PC-3 (cell line): ENCODE results near the gene CIZ1. TPM values are rescaled to one million over a fixed set of nuclear protein-coding genes. Genes with fewer than 3 reads are reported as not detected.

Experiments
- ATAC-seq: fragments of 200-7000 bp; cut with Tn5 transposase; 2 replicates; pipeline ENCODE4 v1.9.1; 2020; ENCODE audit warnings: mild to moderate bottlenecking, moderate library complexity
- BruUV-seq: library from RNA; stranded (reverse); fragments of 400-500 nt; replicated peaks from 2 replicates; lab custom pipeline; 2021; lab: Mats Ljungman, UMichigan
- CTCF ChIA-PET: fragments of 300-600 bp; sonication (Branson Sonifier 250); formaldehyde crosslinking; loops from one replicate; lab custom pipeline; 2022; ENCODE audit warnings: antibody characterized with exemption; lab: Charles Lee
- POLR2A ChIA-PET: fragments of 300-600 bp; sonication (Branson Sonifier 250); formaldehyde crosslinking; loops from one replicate; lab custom pipeline; 2022; ENCODE audit warnings: antibody characterized with exemption; ENCODE audit not compliant: unreplicated experiment; lab: Charles Lee
- DNase-seq: peaks from one replicate; pipeline ENCODE4 v3.0.0-alpha.2; 2015
- H2AFZ ChIP-seq: fragments of 300-600 bp; sonication (generic); 2 replicates; pipeline ENCODE4 v1.6.0; 2016; ENCODE audit warnings: antibody characterized with exemption, low read length
- H3F3A ChIP-seq: fragments of 300-600 bp; sonication (generic); one replicate; pipeline ENCODE4 v1.6.0; 2017; ENCODE audit warnings: antibody characterized with exemption, low read length, control low read depth, mild to moderate bottlenecking; ENCODE audit not compliant: unreplicated experiment
- H3K27ac ChIP-seq: fragments of 300-600 bp; sonication (generic); 2 replicates; pipeline ENCODE4 v1.5.1; 2016; ENCODE audit warnings: mild to moderate bottlenecking, low read length
- H3K27me3 ChIP-seq: fragments of 300-600 bp; sonication (generic); 2 replicates; pipeline ENCODE4 v1.6.1; 2016; ENCODE audit warnings: low read length, mixed read lengths
- H3K36me3 ChIP-seq: fragments of 300-600 bp; sonication (generic); 2 replicates; pipeline ENCODE4 v1.6.1; 2016; ENCODE audit warnings: low read depth, mixed run types, low read length, mixed read lengths
- H3K4me1 ChIP-seq: fragments of 300-600 bp; sonication (generic); 2 replicates; pipeline ENCODE4 v1.5.1; 2016; ENCODE audit warnings: low read length; ENCODE audit not compliant: insufficient read depth
- H3K4me2 ChIP-seq: fragments of 300-600 bp; sonication (generic); 2 replicates; pipeline ENCODE4 v1.6.0; 2016; ENCODE audit warnings: low read length
- H3K4me3 ChIP-seq: fragments of 300-600 bp; sonication (generic); 2 replicates; pipeline ENCODE4 v1.5.1; 2016; ENCODE audit warnings: mild to moderate bottlenecking, low read length, mixed read lengths
- H3K79me2 ChIP-seq: fragments of 300-600 bp; sonication (generic); 2 replicates; pipeline ENCODE4 v1.6.1; 2017; ENCODE audit warnings: low read length, mixed read lengths
- H3K9ac ChIP-seq: fragments of 300-600 bp; sonication (generic); 2 replicates; pipeline ENCODE4 v1.6.0; 2016; ENCODE audit warnings: mild to moderate bottlenecking, low read length
- H3K9me2 ChIP-seq: fragments of 300-600 bp; sonication (generic); replicated peaks from 2 replicates; pipeline ENCODE4 v1.6.1; 2016; ENCODE audit warnings: mixed run types, low read length, mixed read lengths
- H3K9me3 ChIP-seq: fragments of 300-600 bp; sonication (generic); 2 replicates; pipeline ENCODE4 v1.6.1; 2016; ENCODE audit warnings: low read length, mixed read lengths
- H4K20me1 ChIP-seq: fragments of 300-600 bp; sonication (generic); 2 replicates; pipeline ENCODE4 v1.6.1; 2016; ENCODE audit warnings: low read length, mixed read lengths
- CTCF ChIP-seq: fragments of 300-600 bp; sonication (generic); conservative IDR thresholded peaks from 2 replicates; pipeline ENCODE4 v1.5.1; 2017; ENCODE audit warnings: antibody characterized with exemption, low read depth, mild to moderate bottlenecking, low read length
- EZH2 ChIP-seq: fragments of 300-600 bp; sonication (generic); IDR thresholded peaks from one replicate; pipeline ENCODE4 v1.6.1; 2017; ENCODE audit warnings: antibody characterized with exemption, mild to moderate bottlenecking, low read length; ENCODE audit not compliant: unreplicated experiment
- EZH2phosphoT487 ChIP-seq: fragments of 300-600 bp; sonication (generic); IDR thresholded peaks from 2 replicates; pipeline ENCODE4 v1.6.1; 2018; ENCODE audit warnings: mild to moderate bottlenecking, antibody characterized with exemption, low read length, borderline replicate concordance
- intact Hi-C: fragments of 100-400 bp; cut with micrococcal nuclease; formaldehyde crosslinking; loops from 2 replicates; pipeline ENCODE4 v1.9.0; 2023
- total RNA-seq: library from RNA; depleted of rRNA; stranded (reverse); fragments of >200 nt; gene quantifications from 2 replicates; pipeline ENCODE4 v1.2.3, GENCODE V29; 2014

Gene CIZ1
- total RNA-seq, 1 experiment from 2014 or later = 46.1 TPM

- ATAC-seq = peak; percentile 51
- no peak overlapping the region for H2AFZ ChIP-seq
- H3K9me3 ChIP-seq = no peaks in the 10 kb centered on the region
- no peaks in the 10 kb centered on the region for H3K79me2 ChIP-seq
- no peaks in the 10 kb centered on the region for H3F3A ChIP-seq
- peak; percentile 94 for DNase-seq
- ChIA-PET POLR2A (interaction anchor here (0.6 kb wide), 1 partner anchor 13 kb away, joined by 3 read pairs; no protein-coding TSS in a partner anchor), CTCF (no interaction called here)
- H4K20me1 ChIP-seq = no peaks in the 10 kb centered on the region
- no TSS peak for BruUV-seq
- intact Hi-C loops = no loop called here
- peak overlapping the region; percentile 99 for H3K27ac ChIP-seq
- TF ChIP-seq EZH2phosphoT487 = no peak
- TF ChIP-seq CTCF = no peak
- peak overlapping the region; percentile 85 for H3K9ac ChIP-seq
- no peaks in the 10 kb centered on the region for H3K36me3 ChIP-seq
- H3K4me2 ChIP-seq = peak overlapping the region; percentile 28
- H3K9me2 ChIP-seq = no peaks in the 10 kb centered on the region
- H3K4me1 ChIP-seq = peaks cover 68% of the 10 kb centered on the region
- H3K4me3 ChIP-seq = no peak overlapping the region
- H3K27me3 ChIP-seq = no peaks in the 10 kb centered on the region
These were observed 45.8 kb downstream of the CIZ1 start for GRCh38 chr9:128145536-128145935.

- TF ChIP-seq EZH2 = no peak
- no peak for TF ChIP-seq EZH2phosphoT487
- no peak for TF ChIP-seq CTCF
- Histone ChIP-seq H3K27me3 (no peaks in the 10 kb centered on the region), H2AFZ (no peak overlapping the region), H3K9ac (peak overlapping the region; percentile 83), H3K9me3 (no peaks in the 10 kb centered on the region), H3K27ac (peak overlapping the region; percentile 99), H3K9me2 (no peaks in the 10 kb centered on the region), H3K4me2 (peak overlapping the region; percentile 75), H4K20me1 (no peaks in the 10 kb centered on the region), H3K4me3 (no peak overlapping the region), H3K4me1 (peaks cover 58% of the 10 kb centered on the region), H3K36me3 (no peaks in the 10 kb centered on the region), H3F3A (no peaks in the 10 kb centered on the region), H3K79me2 (no peaks in the 10 kb centered on the region)
- intact Hi-C loops = no loop called here
- ChIA-PET CTCF (no interaction called here), POLR2A (interaction anchor here (0.6 kb wide), 1 partner anchor 14 kb away, joined by 3 read pairs; no protein-coding TSS in a partner anchor)
- ATAC-seq = no peak
- BruUV-seq = no TSS peak
- no peak for DNase-seq
These were observed 46.9 kb downstream of the CIZ1 start for GRCh38 chr9:128144239-128145181.
